ENCODE results near the gene ACAP3.

Gene ACAP3

GRCh38 chr1:1298861-1299685 is 8.7 kb downstream of the ACAP3 start:
- DNase-seq, result no peak

GRCh38 chr1:1297802-1298424 is 9.8 kb downstream of the ACAP3 start:
- DNase-seq, result no peak

- DNase-seq, result no peak
These were observed 11.4 kb downstream of the ACAP3 start for GRCh38 chr1:1296070-1297061.

GRCh38 chr1:1295154-1295923 is 12.4 kb downstream of the ACAP3 start:
- no peak for DNase-seq

- DNase-seq, result no peak
These were observed 13.4 kb downstream of the ACAP3 start for GRCh38 chr1:1294250-1294890.

GRCh38 chr1:1293263-1294249 is 14.2 kb downstream of the ACAP3 start:
- no peak for DNase-seq

GRCh38 chr1:1292851-1293250 is 14.9 kb downstream of the ACAP3 start:
- no peak for DNase-seq

- DNase-seq, result no peak
These were observed 15.3 kb downstream of the ACAP3 start for GRCh38 chr1:1292442-1292779.

- peak; percentile 44 for DNase-seq
These were observed 15.9 kb downstream of the ACAP3 start for GRCh38 chr1:1291548-1292441.

GRCh38 chr1:1291023-1291528 is 16.7 kb downstream of the ACAP3 start:
- DNase-seq, result no peak

- no peak for DNase-seq
These were observed 17.4 kb downstream of the ACAP3 start for GRCh38 chr1:1290238-1290731.

- DNase-seq, result no peak
These were observed 20.2 kb downstream of the ACAP3 start for GRCh38 chr1:1287288-1288110.

GRCh38 chr1:1286313-1287261 is 21.1 kb downstream of the ACAP3 start:
- no peak for DNase-seq

- DNase-seq, result no peak
These were observed 22.0 kb downstream of the ACAP3 start for GRCh38 chr1:1285611-1286311.

- no peak for DNase-seq
These were observed 22.6 kb downstream of the ACAP3 start for GRCh38 chr1:1285102-1285571.
